TTC549 (cell line): ENCODE data around the gene NCDN.
"Not testable (repeated sequence)": the region's sequence is repeated elsewhere in the genome, so short reads cannot be mapped to it uniquely, and the experiment has no call there.

Experiments used
- FAIRE-seq: peaks from 2 replicates; lab custom pipeline; 2012; peaks lifted over from hg19 to GRCh38; lab: Jason Lieb, UNC

Gene NCDN

GRCh38 chr1:35569936-35570335, 12.3 kb downstream of the NCDN start:
- no peak for FAIRE-seq

- FAIRE-seq, result no peak
These were observed 13.1 kb downstream of the NCDN start for GRCh38 chr1:35570589-35571137.

GRCh38 chr1:35571263-35571662, 13.7 kb downstream of the NCDN start:
- FAIRE-seq, result no peak

- no peak for FAIRE-seq
These were observed 14.7 kb downstream of the NCDN start for GRCh38 chr1:35572296-35572695.

- no peak for FAIRE-seq
These were observed 15.9 kb downstream of the NCDN start, which contains the start of gene TFAP2E for GRCh38 chr1:35573198-35574124. TFAP2E (plus strand) TSS chr1:35573314; CDS start chr1:35573578, 264 bp downstream.

GRCh38 chr1:35574125-35574654, 16.6 kb downstream of the NCDN start:
- FAIRE-seq, result no peak

GRCh38 chr1:35574655-35575415, 17.2 kb downstream of the NCDN start:
- no peak for FAIRE-seq

- FAIRE-seq, result no peak
These were observed 17.9 kb downstream of the NCDN start for GRCh38 chr1:35575416-35575958.

GRCh38 chr1:35576061-35576765, 18.6 kb downstream of the NCDN start:
- FAIRE-seq, result no peak

GRCh38 chr1:35576766-35577070, 19.1 kb downstream of the NCDN start:
- FAIRE-seq, result not testable (repeated sequence)

- FAIRE-seq, result no peak
These were observed 19.7 kb downstream of the NCDN start for GRCh38 chr1:35577071-35577998.

GRCh38 chr1:35580949-35581388, 23.4 kb downstream of the NCDN start:
- no peak for FAIRE-seq

GRCh38 chr1:35581621-35582020, 24.0 kb downstream of the NCDN start:
- not testable (repeated sequence) for FAIRE-seq

GRCh38 chr1:35585281-35585680, 27.7 kb downstream of the NCDN start:
- no peak for FAIRE-seq

GRCh38 chr1:35585805-35586204, 28.2 kb downstream of the NCDN start:
- FAIRE-seq, result not testable (repeated sequence)

GRCh38 chr1:35586808-35587207, 29.2 kb downstream of the NCDN start:
- no peak for FAIRE-seq

- no peak for FAIRE-seq
These were observed 30.1 kb downstream of the NCDN start for GRCh38 chr1:35587736-35588135.

GRCh38 chr1:35588197-35588910, 30.8 kb downstream of the NCDN start:
- FAIRE-seq, result no peak

GRCh38 chr1:35589516-35590427, 32.2 kb downstream of the NCDN start:
- FAIRE-seq, result no peak
